GM19351 (cell line): Measurements from ENCODE around the gene ZIC3.
"Not testable (repeated sequence)": the region's sequence is repeated elsewhere in the genome, so short reads cannot be mapped to it uniquely, and the experiment has no call there.

Experiments used
- ATAC-seq: cut with Tn5 transposase; IDR thresholded peaks from one replicate; pipeline ENCODE4 v1.9.1; 2021; ENCODE audit warnings: mild to moderate bottlenecking, moderate library complexity; ENCODE audit not compliant: unreplicated experiment

ZIC3 gene

GRCh38 chrX:137565921-137566745 lies at the start of gene ZIC3:
ZIC3 (plus strand) TSS chrX:137566127; CDS start chrX:137566692, 565 bp downstream.
- ATAC-seq, result no peak

GRCh38 chrX:137519459-137519858 lies 46.5 kb upstream of the ZIC3 start:
- no peak for ATAC-seq

- ATAC-seq, result no peak
These were observed 19.9 kb upstream of the ZIC3 start for GRCh38 chrX:137545711-137546651.

- no peak for ATAC-seq
These were observed 18.6 kb upstream of the ZIC3 start for GRCh38 chrX:137547291-137547690.

- no peak for ATAC-seq
These were observed 17.7 kb upstream of the ZIC3 start for GRCh38 chrX:137548261-137548660.

GRCh38 chrX:137549073-137549472 lies 16.9 kb upstream of the ZIC3 start:
- no peak for ATAC-seq

- ATAC-seq, result no peak
These were observed 15.9 kb upstream of the ZIC3 start for GRCh38 chrX:137549851-137550664.

GRCh38 chrX:137550665-137551261 lies 15.2 kb upstream of the ZIC3 start:
- no peak for ATAC-seq

- ATAC-seq, result not testable (repeated sequence)
These were observed 13.8 kb upstream of the ZIC3 start for GRCh38 chrX:137552098-137552497.

GRCh38 chrX:137562096-137562495 lies 3.8 kb upstream of the ZIC3 start:
- ATAC-seq, result no peak

GRCh38 chrX:137563681-137564651 lies 2.0 kb upstream of the ZIC3 start:
- no peak for ATAC-seq

- ATAC-seq, result no peak
These were observed 516 bp upstream of the ZIC3 start for GRCh38 chrX:137565318-137565904.

GRCh38 chrX:137566746-137567679 lies 1.1 kb downstream of the ZIC3 start:
- no peak for ATAC-seq

GRCh38 chrX:137567682-137568232 lies 1.8 kb downstream of the ZIC3 start:
- no peak for ATAC-seq

GRCh38 chrX:137568741-137569469 lies 3.0 kb downstream of the ZIC3 start:
- no peak for ATAC-seq

- ATAC-seq, result no peak
These were observed 3.6 kb downstream of the ZIC3 start for GRCh38 chrX:137569470-137569891.
